ENCODE measurements around the gene DOP1B.
"Not testable (repeated sequence)": the region's sequence is repeated elsewhere in the genome, so short reads cannot be mapped to it uniquely, and the experiment has no call there.

The DOP1B gene

GRCh38 chr21:36156815-36157670 is at the start of gene DOP1B:
TSS of gene DOP1B (plus strand) at chr21:36156824. CDS start at chr21:36164734, 7,910 bp downstream.
- no peak for DNase-seq (ENCODE audit: low read depth in 3 of 3, low spot score in 1 of 3)

- DNase-seq (ENCODE audit: low read depth in 3 of 3, low spot score in 1 of 3) = no peak
These were observed 46.8 kb upstream of the DOP1B start for GRCh38 chr21:36109868-36110267.

- DNase-seq (ENCODE audit: low read depth in 3 of 3, low spot score in 1 of 3) = no peak
These were observed 45.4 kb upstream of the DOP1B start for GRCh38 chr21:36111238-36111637.

- peak in 1 of 3 donors; percentile 16 for DNase-seq (ENCODE audit: low read depth in 3 of 3, low spot score in 1 of 3)
These were observed 42.8 kb upstream of the DOP1B start for GRCh38 chr21:36113647-36114428.

GRCh38 chr21:36115138-36115730 is 41.4 kb upstream of the DOP1B start:
- DNase-seq (ENCODE audit: low read depth in 3 of 3, low spot score in 1 of 3) = no peak

- DNase-seq (ENCODE audit: low read depth in 3 of 3, low spot score in 1 of 3) = no peak
These were observed 39.3 kb upstream of the DOP1B start for GRCh38 chr21:36117286-36117741.

GRCh38 chr21:36120304-36120888 is 36.2 kb upstream of the DOP1B start:
- DNase-seq (ENCODE audit: low read depth in 3 of 3, low spot score in 1 of 3) = no peak

GRCh38 chr21:36122977-36123376 is 33.6 kb upstream of the DOP1B start:
- no peak for DNase-seq (ENCODE audit: low read depth in 3 of 3, low spot score in 1 of 3)

- no peak for DNase-seq (ENCODE audit: low read depth in 3 of 3, low spot score in 1 of 3)
These were observed 32.2 kb upstream of the DOP1B start for GRCh38 chr21:36124395-36124794.

- DNase-seq (ENCODE audit: low read depth in 3 of 3, low spot score in 1 of 3) = peak in 1 of 3 donors; percentile 22
These were observed 31.0 kb upstream of the DOP1B start for GRCh38 chr21:36125512-36126207.

GRCh38 chr21:36126208-36126565 is 30.4 kb upstream of the DOP1B start:
- no peak for DNase-seq (ENCODE audit: low read depth in 3 of 3, low spot score in 1 of 3)

- no peak for DNase-seq (ENCODE audit: low read depth in 3 of 3, low spot score in 1 of 3)
These were observed 30.0 kb upstream of the DOP1B start for GRCh38 chr21:36126621-36127110.

- no peak for DNase-seq (ENCODE audit: low read depth in 3 of 3, low spot score in 1 of 3)
These were observed 29.2 kb upstream of the DOP1B start for GRCh38 chr21:36127250-36127904.

- DNase-seq (ENCODE audit: low read depth in 3 of 3, low spot score in 1 of 3) = no peak
These were observed 28.6 kb upstream of the DOP1B start for GRCh38 chr21:36127977-36128376.

GRCh38 chr21:36129219-36129618 is 27.4 kb upstream of the DOP1B start:
- no peak for DNase-seq (ENCODE audit: low read depth in 3 of 3, low spot score in 1 of 3)

- DNase-seq (ENCODE audit: low read depth in 3 of 3, low spot score in 1 of 3) = not testable (repeated sequence)
These were observed 26.2 kb upstream of the DOP1B start for GRCh38 chr21:36130414-36130762.

- DNase-seq (ENCODE audit: low read depth in 3 of 3, low spot score in 1 of 3) = not testable (repeated sequence)
These were observed 25.8 kb upstream of the DOP1B start for GRCh38 chr21:36130839-36131238.

GRCh38 chr21:36132696-36133095 is 23.9 kb upstream of the DOP1B start:
- no peak for DNase-seq (ENCODE audit: low read depth in 3 of 3, low spot score in 1 of 3)

- peak in 1 of 3 donors; percentile 52 for DNase-seq (ENCODE audit: low read depth in 3 of 3, low spot score in 1 of 3)
These were observed 21.7 kb upstream of the DOP1B start, which contains the start of gene CBR3 for GRCh38 chr21:36134803-36135390. TSS of gene CBR3 (plus strand) at chr21:36135079. CDS start at chr21:36135193, 114 bp downstream.
